Glutamatergic neuron (in vitro differentiated cells): Measurements from ENCODE around the gene FES. TPM values are rescaled to one million over a fixed set of nuclear protein-coding genes. Genes with fewer than 3 reads are reported as not detected.

Experiments
- DNase-seq: peaks from one replicate; pipeline ENCODE4 v3.0.0; 2022
- H3K27ac Mint-ChIP-seq: one replicate; pipeline ENCODE4 v1.8.0; 2020; ENCODE audit warnings: mild to moderate bottlenecking, mixed read lengths, inconsistent platforms; ENCODE audit not compliant: unreplicated experiment
- H3K27me3 Mint-ChIP-seq: one replicate; pipeline ENCODE4 v1.8.0; 2020; ENCODE audit warnings: mild to moderate bottlenecking, moderate library complexity, mixed read lengths, inconsistent platforms; ENCODE audit not compliant: unreplicated experiment
- H3K36me3 Mint-ChIP-seq: one replicate; pipeline ENCODE4 v1.8.0; 2020; ENCODE audit warnings: mild to moderate bottlenecking, mixed read lengths, inconsistent platforms; ENCODE audit not compliant: unreplicated experiment
- H3K4me1 Mint-ChIP-seq: one replicate; pipeline ENCODE4 v1.8.0; 2020; ENCODE audit warnings: mild to moderate bottlenecking, low read depth, mixed read lengths, inconsistent platforms; ENCODE audit not compliant: unreplicated experiment
- H3K4me3 Mint-ChIP-seq: one replicate; pipeline ENCODE4 v1.8.0; 2020; ENCODE audit warnings: mild to moderate bottlenecking, mixed read lengths, inconsistent platforms; ENCODE audit not compliant: unreplicated experiment
- H3K9me3 Mint-ChIP-seq: one replicate; pipeline ENCODE4 v1.8.0; 2020; ENCODE audit warnings: mild to moderate bottlenecking, moderate library complexity, mixed read lengths, inconsistent platforms; ENCODE audit not compliant: unreplicated experiment
- CTCF ChIP-seq: fragments of 200-600 bp; sonication (generic); IDR thresholded peaks from one replicate; pipeline ENCODE4 v1.5.0; 2021; ENCODE audit not compliant: partially characterized antibody, unreplicated experiment
- total RNA-seq: library from RNA; stranded (reverse); fragmentation: NEBNext Ultra II Directional; extraction: Animal tissue kit (Norgen Biotek cat#: 25700); gene quantifications from one replicate; pipeline ENCODE4 v1.2.1, GENCODE V29; 2021; ENCODE audit not compliant: unreplicated experiment

FES gene
- total RNA-seq, 1 donor from 2014 or later: 3.3 TPM

GRCh38 chr15:90889736-90890456 lies 5.6 kb downstream of the FES start:
- Mint-ChIP-seq H3K27ac (no peak overlapping the region), H3K9me3 (peaks cover under 1% of the 10 kb centered on the region), H3K36me3 (no peaks in the 10 kb centered on the region), H3K27me3 (peaks cover 5% of the 10 kb centered on the region), H3K4me3 (no peak overlapping the region), H3K4me1 (peaks cover 16% of the 10 kb centered on the region)
- TF ChIP-seq CTCF: no peak
- no peak for DNase-seq

GRCh38 chr15:90890839-90891238 lies 6.5 kb downstream of the FES start:
- no peak overlapping the region for H3K4me3 Mint-ChIP-seq
- peaks cover 15% of the 10 kb centered on the region for H3K4me1 Mint-ChIP-seq
- no peaks in the 10 kb centered on the region for H3K9me3 Mint-ChIP-seq
- DNase-seq: no peak
- no peaks in the 10 kb centered on the region for H3K36me3 Mint-ChIP-seq
- TF ChIP-seq CTCF: no peak
- H3K27me3 Mint-ChIP-seq: peaks cover 5% of the 10 kb centered on the region
- H3K27ac Mint-ChIP-seq: no peak overlapping the region

GRCh38 chr15:90891346-90891949 lies 7.1 kb downstream of the FES start:
- Mint-ChIP-seq H3K4me1 (peaks cover 11% of the 10 kb centered on the region), H3K4me3 (no peak overlapping the region), H3K36me3 (no peaks in the 10 kb centered on the region), H3K9me3 (no peaks in the 10 kb centered on the region), H3K27ac (no peak overlapping the region), H3K27me3 (peaks cover 5% of the 10 kb centered on the region)
- no peak for DNase-seq
- no peak for TF ChIP-seq CTCF

- H3K36me3 Mint-ChIP-seq: no peaks in the 10 kb centered on the region
- no peak overlapping the region for H3K4me3 Mint-ChIP-seq
- TF ChIP-seq CTCF: no peak
- peaks cover 9% of the 10 kb centered on the region for H3K4me1 Mint-ChIP-seq
- DNase-seq: no peak
- H3K27me3 Mint-ChIP-seq: peaks cover 5% of the 10 kb centered on the region
- H3K9me3 Mint-ChIP-seq: no peaks in the 10 kb centered on the region
- no peak overlapping the region for H3K27ac Mint-ChIP-seq
These were observed 7.7 kb downstream of the FES start for GRCh38 chr15:90892023-90892422.

GRCh38 chr15:90892498-90893174 lies 8.3 kb downstream of the FES start:
- Mint-ChIP-seq H3K9me3 (no peaks in the 10 kb centered on the region), H3K4me1 (peaks cover 7% of the 10 kb centered on the region), H3K36me3 (no peaks in the 10 kb centered on the region), H3K4me3 (no peak overlapping the region), H3K27ac (no peak overlapping the region), H3K27me3 (peaks cover 5% of the 10 kb centered on the region)
- TF ChIP-seq CTCF: no peak
- DNase-seq: no peak
